Measurements from ENCODE around the gene PAPLN.
"Not testable (repeated sequence)": the region's sequence is repeated elsewhere in the genome, so short reads cannot be mapped to it uniquely, and the experiment has no call there.

PAPLN gene, protein sequence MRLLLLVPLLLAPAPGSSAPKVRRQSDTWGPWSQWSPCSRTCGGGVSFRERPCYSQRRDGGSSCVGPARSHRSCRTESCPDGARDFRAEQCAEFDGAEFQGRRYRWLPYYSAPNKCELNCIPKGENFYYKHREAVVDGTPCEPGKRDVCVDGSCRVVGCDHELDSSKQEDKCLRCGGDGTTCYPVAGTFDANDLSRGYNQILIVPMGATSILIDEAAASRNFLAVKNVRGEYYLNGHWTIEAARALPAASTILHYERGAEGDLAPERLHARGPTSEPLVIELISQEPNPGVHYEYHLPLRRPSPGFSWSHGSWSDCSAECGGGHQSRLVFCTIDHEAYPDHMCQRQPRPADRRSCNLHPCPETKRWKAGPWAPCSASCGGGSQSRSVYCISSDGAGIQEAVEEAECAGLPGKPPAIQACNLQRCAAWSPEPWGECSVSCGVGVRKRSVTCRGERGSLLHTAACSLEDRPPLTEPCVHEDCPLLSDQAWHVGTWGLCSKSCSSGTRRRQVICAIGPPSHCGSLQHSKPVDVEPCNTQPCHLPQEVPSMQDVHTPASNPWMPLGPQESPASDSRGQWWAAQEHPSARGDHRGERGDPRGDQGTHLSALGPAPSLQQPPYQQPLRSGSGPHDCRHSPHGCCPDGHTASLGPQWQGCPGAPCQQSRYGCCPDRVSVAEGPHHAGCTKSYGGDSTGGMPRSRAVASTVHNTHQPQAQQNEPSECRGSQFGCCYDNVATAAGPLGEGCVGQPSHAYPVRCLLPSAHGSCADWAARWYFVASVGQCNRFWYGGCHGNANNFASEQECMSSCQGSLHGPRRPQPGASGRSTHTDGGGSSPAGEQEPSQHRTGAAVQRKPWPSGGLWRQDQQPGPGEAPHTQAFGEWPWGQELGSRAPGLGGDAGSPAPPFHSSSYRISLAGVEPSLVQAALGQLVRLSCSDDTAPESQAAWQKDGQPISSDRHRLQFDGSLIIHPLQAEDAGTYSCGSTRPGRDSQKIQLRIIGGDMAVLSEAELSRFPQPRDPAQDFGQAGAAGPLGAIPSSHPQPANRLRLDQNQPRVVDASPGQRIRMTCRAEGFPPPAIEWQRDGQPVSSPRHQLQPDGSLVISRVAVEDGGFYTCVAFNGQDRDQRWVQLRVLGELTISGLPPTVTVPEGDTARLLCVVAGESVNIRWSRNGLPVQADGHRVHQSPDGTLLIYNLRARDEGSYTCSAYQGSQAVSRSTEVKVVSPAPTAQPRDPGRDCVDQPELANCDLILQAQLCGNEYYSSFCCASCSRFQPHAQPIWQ

DNA sequence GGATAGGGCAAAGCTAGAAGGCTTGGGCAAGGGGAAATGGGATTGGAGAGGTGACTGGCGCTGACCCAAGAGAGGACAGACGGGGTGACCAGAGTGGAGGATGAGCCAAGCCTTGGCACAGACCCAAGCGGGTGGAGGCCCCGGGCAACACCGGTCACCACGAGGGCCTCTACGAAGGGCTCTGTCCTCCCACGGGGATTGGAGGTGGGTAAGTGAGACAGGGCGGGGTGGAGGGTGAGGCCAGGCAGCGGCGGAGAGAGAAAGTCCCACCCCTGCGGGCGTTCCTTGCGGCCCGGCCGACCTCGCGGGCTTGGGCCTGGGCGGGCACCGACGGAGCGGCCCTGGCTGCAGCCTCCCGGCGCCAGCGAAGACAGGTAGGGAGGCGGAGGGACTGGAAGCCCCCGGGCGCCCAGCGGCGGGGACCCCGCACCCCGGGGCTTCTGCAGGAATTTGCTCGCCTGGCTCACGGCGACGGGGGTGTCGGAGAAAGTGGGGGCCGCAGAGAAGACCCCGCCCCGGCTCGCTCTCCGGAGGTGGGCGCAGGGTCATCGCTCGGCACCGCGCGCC is at the start of gene PAPLN:
PAPLN (plus strand) TSS at position 288 of the 567 bp plus-strand sequence. CDS start 2,273 bp downstream, outside the sequence.
- TF ChIP-seq, protein P1, sequence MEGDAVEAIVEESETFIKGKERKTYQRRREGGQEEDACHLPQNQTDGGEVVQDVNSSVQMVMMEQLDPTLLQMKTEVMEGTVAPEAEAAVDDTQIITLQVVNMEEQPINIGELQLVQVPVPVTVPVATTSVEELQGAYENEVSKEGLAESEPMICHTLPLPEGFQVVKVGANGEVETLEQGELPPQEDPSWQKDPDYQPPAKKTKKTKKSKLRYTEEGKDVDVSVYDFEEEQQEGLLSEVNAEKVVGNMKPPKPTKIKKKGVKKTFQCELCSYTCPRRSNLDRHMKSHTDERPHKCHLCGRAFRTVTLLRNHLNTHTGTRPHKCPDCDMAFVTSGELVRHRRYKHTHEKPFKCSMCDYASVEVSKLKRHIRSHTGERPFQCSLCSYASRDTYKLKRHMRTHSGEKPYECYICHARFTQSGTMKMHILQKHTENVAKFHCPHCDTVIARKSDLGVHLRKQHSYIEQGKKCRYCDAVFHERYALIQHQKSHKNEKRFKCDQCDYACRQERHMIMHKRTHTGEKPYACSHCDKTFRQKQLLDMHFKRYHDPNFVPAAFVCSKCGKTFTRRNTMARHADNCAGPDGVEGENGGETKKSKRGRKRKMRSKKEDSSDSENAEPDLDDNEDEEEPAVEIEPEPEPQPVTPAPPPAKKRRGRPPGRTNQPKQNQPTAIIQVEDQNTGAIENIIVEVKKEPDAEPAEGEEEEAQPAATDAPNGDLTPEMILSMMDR (IDR thresholded peaks at IDR 0.05; ENCODE audit: low read depth, low read length, missing control alignments) = no peak
- DNase-seq (ENCODE audit: extremely low read depth, low read depth) = no peak
- peak within 1 kb of the TSS; percentile 20 for H3K4me3 ChIP-seq (replicated peaks; ENCODE audit: low read depth, low read length)

DNA sequence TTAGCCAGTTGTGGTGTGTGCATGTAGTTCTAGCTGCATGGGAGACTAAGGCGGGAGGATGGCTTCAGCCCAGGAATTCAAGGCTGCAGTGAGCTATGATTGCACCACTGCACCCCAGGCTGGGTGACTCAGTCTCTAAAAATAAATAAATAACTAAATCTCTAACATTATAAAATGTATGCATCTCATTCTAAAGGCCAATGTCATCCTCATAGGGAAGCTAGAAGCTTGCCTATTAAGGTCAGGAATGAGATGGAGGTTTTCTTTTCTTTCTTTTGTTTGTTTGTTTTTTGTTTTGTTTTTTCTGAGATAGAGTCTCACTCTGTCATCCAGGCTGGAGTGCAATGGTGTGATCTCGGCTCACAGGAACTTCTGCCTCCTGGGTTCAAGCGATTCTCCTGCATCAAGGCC is 48.8 kb upstream of the PAPLN start:
- DNase-seq (ENCODE audit: extremely low read depth, low read depth) = no peak
- H3K4me3 ChIP-seq (replicated peaks; ENCODE audit: low read depth, low read length) = no peak overlapping the region
- TF ChIP-seq, protein P1 (IDR thresholded peaks at IDR 0.05; ENCODE audit: low read depth, low read length, missing control alignments) = no peak

DNA sequence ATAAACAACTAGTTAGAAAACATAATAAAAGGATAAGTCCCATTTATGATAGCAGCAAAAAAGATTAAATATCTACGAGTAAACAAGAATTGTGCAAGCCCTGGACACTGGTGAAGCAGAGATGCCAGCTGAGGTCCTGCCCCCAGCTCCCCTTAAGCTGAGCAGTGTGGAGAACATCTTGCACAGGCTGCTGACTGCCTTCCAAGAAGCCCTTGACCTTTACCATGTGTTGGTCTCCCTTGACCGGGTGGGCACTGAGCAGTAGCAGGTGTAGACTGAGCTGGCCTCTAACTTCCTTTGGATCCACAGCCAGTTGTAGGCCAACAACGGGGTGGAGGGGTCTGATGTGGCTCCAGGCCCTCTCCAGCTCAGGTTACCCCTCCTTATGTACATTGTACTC is 47.7 kb upstream of the PAPLN start:
- no peak overlapping the region for H3K4me3 ChIP-seq (replicated peaks; ENCODE audit: low read depth, low read length)
- TF ChIP-seq, protein P1 (IDR thresholded peaks at IDR 0.05; ENCODE audit: low read depth, low read length, missing control alignments) = no peak
- DNase-seq (ENCODE audit: extremely low read depth, low read depth) = no peak

DNA sequence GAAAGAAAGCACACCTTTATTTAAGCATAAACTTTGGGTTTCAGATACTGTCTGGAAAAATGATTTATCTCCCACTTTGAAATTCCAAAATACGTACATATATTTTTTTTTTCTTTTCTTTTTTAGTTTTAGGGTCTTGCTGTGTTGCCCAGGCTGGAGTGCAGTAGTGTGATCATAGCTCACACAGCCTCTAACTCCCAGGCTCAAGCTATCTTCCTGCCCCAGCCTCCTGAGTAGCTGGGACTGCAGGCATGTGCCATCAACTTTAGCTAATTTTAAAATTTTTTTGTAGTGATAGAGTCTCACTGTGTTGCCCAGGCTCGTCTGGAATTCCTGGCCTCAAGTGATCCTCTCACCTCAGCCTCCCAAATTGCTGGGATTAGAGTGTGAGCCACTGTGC is 45.9 kb upstream of the PAPLN start:
- DNase-seq (ENCODE audit: extremely low read depth, low read depth) = no peak
- H3K4me3 ChIP-seq (replicated peaks; ENCODE audit: low read depth, low read length) = no peak overlapping the region
- TF ChIP-seq, protein P1 (IDR thresholded peaks at IDR 0.05; ENCODE audit: low read depth, low read length, missing control alignments) = no peak

DNA sequence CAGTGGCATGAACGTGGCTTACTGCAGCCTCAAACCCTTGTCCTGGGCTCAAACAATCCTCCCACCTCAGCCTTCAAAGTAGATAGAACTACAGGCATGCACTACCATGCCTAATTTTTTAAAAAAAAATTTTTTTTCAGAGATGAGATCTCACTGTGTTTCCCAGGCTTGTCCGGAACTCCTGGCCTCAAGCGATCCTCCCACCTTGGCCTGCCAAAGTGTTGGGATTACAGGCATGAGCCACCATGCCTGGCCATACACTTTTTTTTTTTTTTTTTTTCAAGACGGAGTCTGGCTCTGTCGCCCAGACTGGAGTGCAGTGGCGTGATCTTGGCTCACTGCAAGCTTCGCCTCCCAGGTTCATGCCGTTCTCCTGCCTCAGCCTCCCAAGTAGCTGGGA is 43.0 kb upstream of the PAPLN start:
- DNase-seq (ENCODE audit: extremely low read depth, low read depth); H3K4me3 ChIP-seq (replicated peaks; ENCODE audit: low read depth, low read length): not testable (repeated sequence)

DNA sequence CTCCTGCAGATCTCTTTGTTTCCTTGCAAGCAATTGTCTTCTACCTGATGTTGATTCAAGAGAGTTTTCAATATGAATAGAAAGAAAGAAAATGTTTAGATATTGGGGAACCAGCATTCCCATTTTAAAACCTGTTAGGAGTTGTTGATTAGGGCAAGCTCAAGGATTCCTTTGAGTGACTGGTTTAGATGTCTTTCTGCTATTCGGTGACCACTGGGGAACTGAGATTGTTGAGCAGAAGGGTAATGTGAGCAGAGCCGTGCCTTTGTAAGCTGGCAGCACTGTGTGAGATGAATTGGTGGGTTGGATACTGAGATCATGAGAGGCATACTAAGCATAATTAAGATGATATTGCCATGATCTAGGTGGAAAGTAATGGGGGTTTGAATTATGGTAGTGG is 39.1 kb upstream of the PAPLN start:
- no peak for DNase-seq (ENCODE audit: extremely low read depth, low read depth)
- TF ChIP-seq, protein P1 (IDR thresholded peaks at IDR 0.05; ENCODE audit: low read depth, low read length, missing control alignments) = no peak
- no peak overlapping the region for H3K4me3 ChIP-seq (replicated peaks; ENCODE audit: low read depth, low read length)
